ENCODE results near the gene DOK4. TPM values are rescaled to one million over a fixed set of nuclear protein-coding genes. Genes with fewer than 3 reads are reported as not detected.

DOK4 gene
- total RNA-seq, 1 experiment from 2014 or later, result 23.0 TPM

GRCh38 chr16:57518520-57518919, 32.2 kb upstream of the DOK4 start:
- no peak for DNase-seq
- H3K4me3 Mint-ChIP-seq (ENCODE audit: low read depth, unreplicated experiment), result no peak overlapping the region
- peak overlapping the region; percentile 33 for H3K27ac Mint-ChIP-seq (ENCODE audit: unreplicated experiment)
- CTCF ChIA-PET, result interaction anchor here (1.6 kb wide), 1 partner anchor 56 kb away, joined by 10 read pairs; the partner anchor contains the start of gene POLR2C
- no peaks in the 10 kb centered on the region for H3K9me3 Mint-ChIP-seq (ENCODE audit: low read depth, unreplicated experiment)
- no peaks in the 10 kb centered on the region for H3K4me1 Mint-ChIP-seq (ENCODE audit: low read depth, unreplicated experiment)
- intact Hi-C loops (cut with micrococcal nuclease; ENCODE audit: unreplicated experiment), result loop anchor here (10.0 kb wide), 1 partner anchor 434 kb away; no protein-coding TSS in a partner anchor
- no peaks in the 10 kb centered on the region for H3K27me3 Mint-ChIP-seq (ENCODE audit: unreplicated experiment)
- BruUV-seq (replicated peaks), result no TSS peak
- no peaks in the 10 kb centered on the region for H3K36me3 Mint-ChIP-seq (ENCODE audit: insufficient read depth, unreplicated experiment)
- TF ChIP-seq CTCF (IDR thresholded peaks at IDR 0.05; ENCODE audit: unreplicated experiment), result no peak

- no peak for DNase-seq
- CTCF ChIA-PET, result interaction anchor here (0.7 kb wide), 1 partner anchor 56 kb away, joined by 3 read pairs; the partner anchor contains the start of gene POLR2C
- no peak for TF ChIP-seq CTCF (IDR thresholded peaks at IDR 0.05; ENCODE audit: unreplicated experiment)
- intact Hi-C loops (cut with micrococcal nuclease; ENCODE audit: unreplicated experiment), result loop anchor here (10.0 kb wide), 1 partner anchor 433 kb away; no protein-coding TSS in a partner anchor
- Mint-ChIP-seq H3K4me3 (ENCODE audit: low read depth, unreplicated experiment) (no peak overlapping the region), H3K4me1 (ENCODE audit: low read depth, unreplicated experiment) (no peaks in the 10 kb centered on the region), H3K27ac (ENCODE audit: unreplicated experiment) (no peak overlapping the region), H3K27me3 (ENCODE audit: unreplicated experiment) (no peaks in the 10 kb centered on the region), H3K36me3 (ENCODE audit: insufficient read depth, unreplicated experiment) (no peaks in the 10 kb centered on the region), H3K9me3 (ENCODE audit: low read depth, unreplicated experiment) (no peaks in the 10 kb centered on the region)
- no TSS peak for BruUV-seq (replicated peaks)
These were observed 31.4 kb upstream of the DOK4 start for GRCh38 chr16:57517397-57518367.

GRCh38 chr16:57516773-57517172, 30.5 kb upstream of the DOK4 start:
- BruUV-seq (replicated peaks), result no TSS peak
- TF ChIP-seq CTCF (IDR thresholded peaks at IDR 0.05; ENCODE audit: unreplicated experiment), result no peak
- CTCF ChIA-PET, result interaction anchor here (0.6 kb wide), 1 partner anchor 105 kb away, joined by 3 read pairs; no protein-coding TSS in a partner anchor

GRCh38 chr16:57516176-57516725, 30.0 kb upstream of the DOK4 start:
- Mint-ChIP-seq H3K9me3 (ENCODE audit: low read depth, unreplicated experiment) (no peaks in the 10 kb centered on the region), H3K4me3 (ENCODE audit: low read depth, unreplicated experiment) (no peak overlapping the region), H3K4me1 (ENCODE audit: low read depth, unreplicated experiment) (no peaks in the 10 kb centered on the region), H3K36me3 (ENCODE audit: insufficient read depth, unreplicated experiment) (no peaks in the 10 kb centered on the region), H3K27me3 (ENCODE audit: unreplicated experiment) (no peaks in the 10 kb centered on the region), H3K27ac (ENCODE audit: unreplicated experiment) (no peak overlapping the region)
- TF ChIP-seq CTCF (IDR thresholded peaks at IDR 0.05; ENCODE audit: unreplicated experiment), result no peak
- intact Hi-C loops (cut with micrococcal nuclease; ENCODE audit: unreplicated experiment), result loop anchor here (10.0 kb wide), 1 partner anchor 431 kb away; no protein-coding TSS in a partner anchor
- DNase-seq, result no peak
- CTCF ChIA-PET, result interaction anchor here (0.6 kb wide), 1 partner anchor 105 kb away, joined by 3 read pairs; no protein-coding TSS in a partner anchor
- no TSS peak for BruUV-seq (replicated peaks)

More at GRCh38 chr16:57516773-57517172, 30.5 kb upstream of the DOK4 start:
- Mint-ChIP-seq H3K27ac (ENCODE audit: unreplicated experiment) (no peak overlapping the region), H3K4me1 (ENCODE audit: low read depth, unreplicated experiment) (no peaks in the 10 kb centered on the region), H3K36me3 (ENCODE audit: insufficient read depth, unreplicated experiment) (no peaks in the 10 kb centered on the region), H3K4me3 (ENCODE audit: low read depth, unreplicated experiment) (no peak overlapping the region), H3K27me3 (ENCODE audit: unreplicated experiment) (no peaks in the 10 kb centered on the region), H3K9me3 (ENCODE audit: low read depth, unreplicated experiment) (no peaks in the 10 kb centered on the region)
- intact Hi-C loops (cut with micrococcal nuclease; ENCODE audit: unreplicated experiment), result loop anchor here (10.0 kb wide), 1 partner anchor 432 kb away; no protein-coding TSS in a partner anchor
- DNase-seq, result no peak
